Adrenal gland (tissue), 12 donors: ENCODE data around the gene SLC48A1. TPM values are rescaled to one million over a fixed set of nuclear protein-coding genes. Genes with fewer than 3 reads are reported as not detected.

Experiments used
- DNase-seq, 7 donors: peaks; one replicate each; pipeline ENCODE4 v3.0.0-alpha.2; 2019 to 2020
- H3K27ac ChIP-seq, 5 donors: fragments of 200-600 bp; sonication (generic) in 4 of 5; 1 replicate in 3 of 5; 2 replicates in 2 of 5; pipeline versions ENCODE4 v1.5.1 to v1.8.0; 2016 to 2020; ENCODE audit warnings: mild to moderate bottlenecking in 1 of 5
- H3K27me3 ChIP-seq: fragments of 200-600 bp; 2 replicates; pipeline ENCODE4 v1.8.0; 2021
- H3K36me3 ChIP-seq, 2 donors: fragments of 200-600 bp; replicated peaks in 1 of 2; 1 replicate in 1 of 2; 2 replicates in 1 of 2; pipeline versions ENCODE4 v1.5.1 to v1.8.0; 2018 to 2022
- H3K4me1 ChIP-seq, 2 donors: fragments of 200-600 bp; replicated peaks in 1 of 2; 1 replicate in 1 of 2; 2 replicates in 1 of 2; pipeline versions ENCODE4 v1.5.1 to v1.8.0; 2018 to 2021
- H3K4me3 ChIP-seq, 4 donors: fragments of 200-600 bp; sonication (generic) in 3 of 4; one replicate each; pipeline ENCODE4 v1.5.1; 2016 to 2018
- H3K9me3 ChIP-seq, 3 donors: fragments of 200-600 bp; sonication (generic) in 1 of 3; replicated peaks in 1 of 3; 1 replicate in 2 of 3; 2 replicates in 1 of 3; pipeline versions ENCODE4 v1.5.1 to v1.8.0; 2016 to 2021
- POLR2A ChIP-seq, 2 donors: fragments of 450-650 bp; IDR thresholded peaks; one replicate each; pipeline ENCODE4 v1.6.1; 2017; ENCODE audit warnings: antibody characterized with exemption in 2 of 2, mild to moderate bottlenecking in 2 of 2, moderate library complexity in 1 of 2
- WGBS, 4 donors: extraction: QIAGEN DNeasy Blood & Tissue Kit in 2 of 4; methylation state at CpG; one replicate each; pipeline versions ENCODE4 v1.1.5 to v1.1.7; 2013 to 2017; 5-methylcytosine and 5-hydroxymethylcytosine counted together
- intact Hi-C, 2 donors: fragments of 100-400 bp; cut with DNase I; formaldehyde crosslinking; loops; one replicate each; pipeline versions ENCODE4 v1.14.1 to v1.15.0; 2022 to 2023
- polyA plus RNA-seq, 3 donors: library from polyadenylated mRNA; stranded (reverse); fragments of 200-250 nt in 2 of 3; fragments of 350-450 nt in 1 of 3; fragmentation: Illumina TruSeq in 1 of 3; extraction: RNeasy Lipid Tissue Mini Kit (QIAGEN cat#74804) in 1 of 3; gene quantifications; one replicate each; pipeline ENCODE4 v1.2.3, GENCODE V29; 2013 to 2014
- total RNA-seq, 9 donors: library from RNA; depleted of rRNA in 4 of 9; stranded (reverse); fragments of >200 nt in 4 of 9; fragments of 120-200 nt in 1 of 9; fragmentation: NEBNext Ultra II Directional in 1 of 9; extraction: Animal tissue kit (Norgen Biotek cat#: 25700) in 1 of 9; gene quantifications; one replicate each; pipeline versions ENCODE4 v1.1.0 to v1.2.4, GENCODE V29; 2013 to 2023
- TF ChIP-seq, protein P1 (sequence below), 6 experiments: fragments of 450-650 bp in 4 of 6; fragments of 200-600 bp in 2 of 6; sonication (generic) in 1 of 6; IDR thresholded peaks; 1 replicate in 5 of 6; 2 replicates in 1 of 6; pipeline versions ENCODE4 v1.5.1 to v1.8.0; 2016 to 2021; ENCODE audit warnings: antibody characterized with exemption in 6 of 6, mild to moderate bottlenecking in 2 of 6, moderate library complexity in 1 of 6
- donor health status: healthy with polysubstance abuse.
- donor health status: Bipolar disorder and iron deficiency.
- donor health status: DM: yes; HTN: yes; CAD: no.
- donor health status: DM: no; HTN: no; CAD: no.
- donor health status: DM: no; HTN: no; CAD: no.
- donor health status: DM: yes; HTN: yes; CAD: no.

Gene SLC48A1
- total and polyA plus RNA-seq, 12 donors = 8.5 to 91.9 (median 57.5) TPM

DNA sequence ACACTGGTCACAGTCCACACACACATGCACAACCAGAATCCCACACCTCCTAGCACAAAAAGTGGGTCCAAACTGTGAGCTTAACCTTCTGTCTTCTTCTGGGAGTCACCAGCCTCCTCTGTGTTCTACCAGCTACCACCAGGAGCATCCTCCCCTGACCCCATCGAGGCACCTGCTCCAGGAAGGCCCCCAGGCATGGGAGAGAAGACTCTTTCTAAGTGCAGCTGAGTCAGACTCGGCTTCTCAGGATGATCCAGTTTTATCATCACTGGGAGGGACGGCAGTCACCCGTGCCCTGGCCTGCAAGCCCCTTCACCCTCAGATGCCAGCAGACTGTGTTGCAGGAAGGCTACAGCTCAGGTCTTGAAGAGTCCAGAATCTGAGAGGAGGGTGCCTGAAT is 39.9 kb upstream of the SLC48A1 start:
- H3K36me3 ChIP-seq = no peaks in the 10 kb centered on the region
- no peak overlapping the region for H3K27ac ChIP-seq
- intact Hi-C loops = no loop called here
- no peak overlapping the region for H3K4me3 ChIP-seq
- TF ChIP-seq, protein P1, sequence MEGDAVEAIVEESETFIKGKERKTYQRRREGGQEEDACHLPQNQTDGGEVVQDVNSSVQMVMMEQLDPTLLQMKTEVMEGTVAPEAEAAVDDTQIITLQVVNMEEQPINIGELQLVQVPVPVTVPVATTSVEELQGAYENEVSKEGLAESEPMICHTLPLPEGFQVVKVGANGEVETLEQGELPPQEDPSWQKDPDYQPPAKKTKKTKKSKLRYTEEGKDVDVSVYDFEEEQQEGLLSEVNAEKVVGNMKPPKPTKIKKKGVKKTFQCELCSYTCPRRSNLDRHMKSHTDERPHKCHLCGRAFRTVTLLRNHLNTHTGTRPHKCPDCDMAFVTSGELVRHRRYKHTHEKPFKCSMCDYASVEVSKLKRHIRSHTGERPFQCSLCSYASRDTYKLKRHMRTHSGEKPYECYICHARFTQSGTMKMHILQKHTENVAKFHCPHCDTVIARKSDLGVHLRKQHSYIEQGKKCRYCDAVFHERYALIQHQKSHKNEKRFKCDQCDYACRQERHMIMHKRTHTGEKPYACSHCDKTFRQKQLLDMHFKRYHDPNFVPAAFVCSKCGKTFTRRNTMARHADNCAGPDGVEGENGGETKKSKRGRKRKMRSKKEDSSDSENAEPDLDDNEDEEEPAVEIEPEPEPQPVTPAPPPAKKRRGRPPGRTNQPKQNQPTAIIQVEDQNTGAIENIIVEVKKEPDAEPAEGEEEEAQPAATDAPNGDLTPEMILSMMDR (IDR thresholded peaks at IDR 0.05) = no peak
- WGBS, 4 donors = 79 to 93% (median 92%) methylated on average over 4 of the region's 4 CpGs
- no peak for DNase-seq
- H3K9me3 ChIP-seq = no peaks in the 10 kb centered on the region
- peaks cover 24 to 36% of the 10 kb centered on the region in 2 donors for H3K4me1 ChIP-seq
- no peaks in the 10 kb centered on the region for H3K27me3 ChIP-seq

GRCh38 chr12:47734725-47735480 is 38.1 kb upstream of the SLC48A1 start:
- Histone ChIP-seq H3K4me1 (peaks cover 24 to 39% of the 10 kb centered on the region in 2 donors), H3K27me3 (no peaks in the 10 kb centered on the region), H3K4me3 (no peak overlapping the region), H3K9me3 (no peaks in the 10 kb centered on the region), H3K36me3 (no peaks in the 10 kb centered on the region), H3K27ac (peak overlapping the region in 3 of 5 donors; percentile 16 to 90 (median 88))
- no peak for DNase-seq
- 72 to 82% (median 80%) methylated on average over 9 to 12 of the region's 12 CpGs for WGBS, 4 donors
- TF ChIP-seq POLR2A (IDR thresholded peaks at IDR 0.05) = no peak
- TF ChIP-seq, protein P1 (IDR thresholded peaks at IDR 0.05) = no peak
- intact Hi-C loops = no loop called here

- Histone ChIP-seq H3K9me3 (no peaks in the 10 kb centered on the region), H3K36me3 (no peaks in the 10 kb centered on the region), H3K27me3 (no peaks in the 10 kb centered on the region), H3K4me1 (peaks cover 24 to 39% of the 10 kb centered on the region in 2 donors), H3K27ac (peak overlapping the region in 3 of 5 donors; percentile 63 to 90 (median 88)), H3K4me3 (no peak overlapping the region)
- WGBS, 4 donors = 89 to 98% (median 92%) methylated on average over 8 to 11 of the region's 11 CpGs
- DNase-seq = no peak
- intact Hi-C loops = no loop called here
- no peak for TF ChIP-seq POLR2A (IDR thresholded peaks at IDR 0.05)
- TF ChIP-seq, protein P1 (IDR thresholded peaks at IDR 0.05) = no peak
Measured at GRCh38 chr12:47735649-47736048, 37.4 kb upstream of the SLC48A1 start.

DNA sequence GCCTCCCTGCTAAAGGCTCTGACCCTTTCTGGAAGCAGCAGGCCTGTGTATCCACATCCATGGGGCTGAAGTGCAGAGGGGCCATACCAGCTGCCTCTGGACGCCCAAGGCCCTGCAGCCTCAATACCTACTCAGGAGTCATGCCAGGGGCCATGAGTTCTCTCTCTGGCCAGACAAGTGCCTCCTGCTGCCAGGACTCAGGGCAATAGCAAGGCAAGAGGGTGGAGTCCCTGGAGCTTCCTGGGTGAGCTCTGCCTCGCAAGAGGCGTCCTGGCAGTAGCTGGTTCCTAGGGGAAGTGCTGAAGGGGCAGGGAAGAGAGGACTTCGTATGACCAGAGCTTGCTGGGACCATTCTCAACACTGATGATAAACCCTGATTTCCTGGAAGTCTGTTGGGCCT is 36.8 kb upstream of the SLC48A1 start:
- Histone ChIP-seq H3K36me3 (no peaks in the 10 kb centered on the region), H3K27ac (peak overlapping the region in 4 of 5 donors; percentile 63 to 90 (median 80)), H3K27me3 (no peaks in the 10 kb centered on the region), H3K9me3 (no peaks in the 10 kb centered on the region), H3K4me3 (no peak overlapping the region), H3K4me1 (peaks cover 24 to 43% of the 10 kb centered on the region in 2 donors)
- WGBS, 4 donors = 29 to 68% (median 56%) methylated on average over 3 to 4 of the region's 4 CpGs
- intact Hi-C loops = no loop called here
- peak in 2 of 7 donors; percentile 43 to 69 for DNase-seq
- no peak for TF ChIP-seq POLR2A (IDR thresholded peaks at IDR 0.05)
- TF ChIP-seq, protein P1 (IDR thresholded peaks at IDR 0.05) = no peak
